ENCODE measurements around the gene MTFR2.

Gene MTFR2

DNA sequence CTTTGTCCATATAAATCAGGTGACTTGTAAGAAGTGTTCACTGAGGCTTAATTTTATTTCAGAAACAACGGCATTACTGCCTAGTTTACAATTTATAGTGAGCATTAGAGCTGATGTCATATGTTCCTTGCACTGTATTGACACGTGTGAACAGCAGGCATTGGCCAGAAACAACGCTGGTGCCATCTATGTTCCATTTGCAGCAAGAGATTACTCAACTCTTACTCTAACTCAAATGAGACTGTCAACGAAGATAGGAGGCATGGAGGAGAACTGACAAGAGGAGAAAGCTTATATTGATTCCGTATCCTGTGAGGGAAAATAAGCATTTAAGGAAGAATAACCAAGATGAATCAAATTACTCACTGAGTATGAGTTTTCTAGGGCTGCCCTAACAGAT, 48.4 kb downstream of the MTFR2 start:
- in situ Hi-C loops (cut with HindIII; ENCODE audit: low pct_ligation_motif_present, low pct_unique_long_range_greater_than_20kb, low sequenced_read_pairs): no loop called here
- no peak for DNase-seq

DNA sequence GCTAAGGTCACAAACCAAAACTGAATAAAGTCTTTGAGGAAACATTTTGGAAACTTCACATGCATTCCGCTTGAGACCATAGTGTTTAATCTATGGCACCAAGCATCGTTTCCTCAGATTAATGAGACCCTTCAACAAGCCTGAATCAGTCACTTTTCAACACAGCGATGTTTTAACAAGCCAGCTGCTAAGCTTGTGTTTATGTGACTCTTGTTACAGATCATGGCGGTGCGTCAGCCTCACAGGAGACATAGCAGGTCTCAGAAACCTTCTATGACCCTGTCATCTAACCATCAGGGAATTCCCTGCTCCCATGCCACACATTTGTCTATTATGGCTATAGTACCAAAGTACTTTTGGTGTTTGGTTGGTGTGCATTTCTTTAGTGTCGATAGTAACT, 57.2 kb downstream of the MTFR2 start:
- in situ Hi-C loops (cut with HindIII; ENCODE audit: low pct_ligation_motif_present, low pct_unique_long_range_greater_than_20kb, low sequenced_read_pairs): no loop called here

DNA sequence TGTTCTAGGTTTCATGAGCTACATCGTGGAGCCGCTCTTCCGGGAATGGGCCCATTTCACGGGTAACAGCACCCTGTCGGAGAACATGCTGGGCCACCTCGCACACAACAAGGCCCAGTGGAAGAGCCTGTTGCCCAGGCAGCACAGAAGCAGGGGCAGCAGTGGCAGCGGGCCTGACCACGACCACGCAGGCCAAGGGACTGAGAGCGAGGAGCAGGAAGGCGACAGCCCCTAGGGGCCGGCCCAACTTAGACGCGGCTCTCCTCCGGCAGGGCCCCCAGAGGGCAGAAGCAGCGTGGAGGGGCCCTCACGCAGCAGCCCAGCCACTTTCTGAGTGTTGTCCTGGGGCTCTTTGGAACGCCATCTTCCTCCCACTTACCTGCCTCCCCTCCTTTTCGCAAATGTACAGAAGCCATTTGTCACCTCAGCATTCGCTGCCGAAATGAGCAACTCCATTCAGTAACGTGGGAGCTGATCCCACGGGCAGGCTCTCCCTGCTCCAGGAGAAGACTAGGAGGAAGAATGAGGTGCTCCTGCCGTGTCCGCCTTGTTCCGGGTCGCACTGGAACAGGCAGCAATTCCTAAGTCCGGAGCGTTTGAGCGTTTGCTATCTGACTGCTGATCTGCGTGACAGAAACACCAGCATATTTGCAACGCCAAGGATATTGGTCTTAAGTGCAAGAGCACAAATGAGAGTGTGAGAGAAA, 58.4 kb downstream of the MTFR2 start:
- in situ Hi-C loops (cut with HindIII; ENCODE audit: low pct_ligation_motif_present, low pct_unique_long_range_greater_than_20kb, low sequenced_read_pairs): no loop called here
- DNase-seq: no peak

More for the DNA sequence above, 57.2 kb downstream of the MTFR2 start:
- no peak for DNase-seq

DNA sequence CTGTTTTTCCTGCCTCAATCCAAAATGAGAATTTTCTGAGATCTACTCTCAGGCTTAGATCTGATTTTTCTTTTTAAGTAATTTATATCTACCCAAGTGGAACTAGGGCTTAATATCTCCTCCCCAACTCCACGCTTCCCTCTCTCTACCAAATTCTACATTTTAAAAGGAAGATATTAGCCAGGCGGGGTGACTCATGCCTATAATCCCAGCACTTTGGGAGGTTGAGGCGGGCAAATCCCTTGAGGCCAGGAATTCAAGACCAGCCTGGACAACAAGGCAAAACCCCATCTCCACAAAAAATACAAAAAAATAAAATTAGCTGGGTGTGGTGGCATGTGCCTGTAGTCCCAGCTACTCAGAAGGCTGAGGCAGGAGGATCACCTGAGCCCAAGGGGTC, 61.0 kb downstream of the MTFR2 start:
- in situ Hi-C loops (cut with HindIII; ENCODE audit: low pct_ligation_motif_present, low pct_unique_long_range_greater_than_20kb, low sequenced_read_pairs): no loop called here
- no peak for DNase-seq

DNA sequence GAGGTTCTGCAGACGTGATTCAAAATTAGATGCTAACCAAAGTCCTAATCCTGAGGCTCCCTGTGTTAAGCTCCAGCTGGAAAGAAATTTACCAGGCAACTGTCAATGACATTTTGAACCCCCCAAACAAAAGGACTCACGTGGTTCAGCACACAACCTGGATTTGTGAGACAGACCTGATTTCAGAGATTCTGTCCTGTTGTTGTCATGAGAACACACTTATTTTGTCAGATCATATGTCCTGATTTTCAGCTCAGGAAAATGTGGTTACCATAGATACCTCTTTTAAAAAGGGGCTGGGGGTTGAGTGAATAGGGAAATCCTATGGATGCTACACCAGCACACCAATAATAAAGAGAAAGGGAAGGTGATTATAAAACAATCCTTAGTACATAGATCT, 61.6 kb downstream of the MTFR2 start:
- in situ Hi-C loops (cut with HindIII; ENCODE audit: low pct_ligation_motif_present, low pct_unique_long_range_greater_than_20kb, low sequenced_read_pairs): no loop called here
- no peak for DNase-seq

DNA sequence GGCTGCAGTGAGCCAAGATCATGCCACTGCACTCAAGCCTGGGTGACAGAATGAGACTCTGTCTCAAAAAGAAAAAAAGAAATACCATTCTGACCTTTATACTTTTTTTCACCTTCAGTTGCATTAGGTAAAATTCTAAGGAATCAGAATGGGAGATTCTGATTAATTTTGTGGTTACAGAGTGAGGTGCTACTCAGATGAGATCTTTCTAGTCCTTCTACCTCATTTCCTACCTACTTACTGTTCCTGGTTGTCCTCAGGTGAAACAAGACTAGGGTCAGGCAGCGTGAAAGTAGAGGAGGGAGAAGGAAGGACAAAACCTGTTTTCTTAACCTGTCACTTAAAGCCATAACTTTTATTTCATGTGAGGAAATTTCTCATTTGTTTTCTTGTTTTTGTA, 63.7 kb downstream of the MTFR2 start:
- in situ Hi-C loops (cut with HindIII; ENCODE audit: low pct_ligation_motif_present, low pct_unique_long_range_greater_than_20kb, low sequenced_read_pairs): no loop called here
- no peak for DNase-seq

DNA sequence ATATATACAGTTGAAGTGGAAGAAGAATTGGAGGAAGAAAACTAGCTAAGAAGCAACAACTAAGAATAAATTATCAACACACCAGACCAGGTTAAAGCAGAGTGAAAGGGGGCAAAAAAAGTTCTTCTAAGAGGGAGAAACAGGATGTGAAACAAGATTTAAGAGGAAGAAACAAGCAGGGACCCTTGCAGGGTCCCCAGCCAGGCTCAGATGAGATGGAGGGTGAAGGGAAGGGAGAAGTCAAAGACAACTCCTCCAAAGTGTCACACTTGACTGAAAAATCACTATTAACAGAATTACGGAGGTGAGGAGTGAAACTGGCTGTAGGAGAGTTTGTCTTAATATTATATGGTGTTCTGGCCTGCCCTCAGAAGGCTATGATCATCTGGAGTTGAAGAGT, 65.4 kb downstream of the MTFR2 start:
- in situ Hi-C loops (cut with HindIII; ENCODE audit: low pct_ligation_motif_present, low pct_unique_long_range_greater_than_20kb, low sequenced_read_pairs): no loop called here
- no peak for DNase-seq

DNA sequence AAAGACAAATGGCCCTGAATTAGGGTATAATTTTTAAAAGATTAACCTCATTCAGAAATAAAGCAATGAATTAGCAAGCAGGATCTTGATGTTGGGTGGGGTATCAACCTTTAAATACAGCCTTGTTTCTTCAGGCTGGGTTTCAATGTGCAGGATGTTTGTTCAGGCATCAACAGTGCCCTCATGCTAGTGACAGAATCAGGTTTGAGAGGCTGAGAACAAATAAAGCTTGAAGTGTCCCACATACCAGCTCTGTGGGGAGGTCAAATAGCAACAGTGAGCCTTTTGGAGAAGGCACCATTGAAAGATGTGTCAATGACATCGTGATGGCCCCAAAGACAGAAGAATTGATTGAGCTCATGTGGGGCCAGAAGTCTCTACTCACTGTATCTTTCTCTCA, 68.2 kb downstream of the MTFR2 start:
- DNase-seq: no peak
- in situ Hi-C loops (cut with HindIII; ENCODE audit: low pct_ligation_motif_present, low pct_unique_long_range_greater_than_20kb, low sequenced_read_pairs): no loop called here

DNA sequence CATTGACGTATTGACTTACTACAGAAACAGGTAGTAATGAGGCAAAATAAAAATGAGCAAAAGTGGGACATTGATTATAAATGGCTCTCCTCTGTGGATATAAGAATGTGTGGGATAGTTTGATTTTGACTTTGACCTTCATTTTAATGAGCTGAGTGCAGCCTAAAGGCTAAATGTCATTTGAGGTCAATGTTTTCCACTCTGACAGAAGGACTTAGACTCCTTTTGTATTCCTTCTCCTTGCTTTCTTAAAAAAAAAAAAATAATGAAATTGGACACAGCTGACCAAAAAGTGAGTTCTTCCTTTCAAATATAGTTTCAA, 68.6 kb downstream of the MTFR2 start:
- in situ Hi-C loops (cut with HindIII; ENCODE audit: low pct_ligation_motif_present, low pct_unique_long_range_greater_than_20kb, low sequenced_read_pairs): no loop called here

More for the DNA sequence above, 68.6 kb downstream of the MTFR2 start:
- no peak for DNase-seq
